Colon (tissue), 2 donors: ENCODE measurements around the gene GOLGA7B.

Experiments
- FAIRE-seq: peaks from 2 replicates; lab custom pipeline; 2012; peaks lifted over from hg19 to GRCh38; lab: Jason Lieb, UNC
- donor health status: control.
- donor health status: control.

Gene GOLGA7B

GRCh38 chr10:97895915-97896314, 46.3 kb downstream of the GOLGA7B start:
- FAIRE-seq = no peak

GRCh38 chr10:97896756-97897358, 47.2 kb downstream of the GOLGA7B start:
- no peak for FAIRE-seq

GRCh38 chr10:97898429-97898828, 48.8 kb downstream of the GOLGA7B start:
- no peak for FAIRE-seq

- no peak for FAIRE-seq
These were observed 51.7 kb downstream of the GOLGA7B start for GRCh38 chr10:97901381-97901780.

GRCh38 chr10:97903128-97904017, 53.7 kb downstream of the GOLGA7B start:
- no peak for FAIRE-seq

GRCh38 chr10:97904018-97904381, 54.4 kb downstream of the GOLGA7B start:
- FAIRE-seq = no peak

- no peak for FAIRE-seq
These were observed 54.9 kb downstream of the GOLGA7B start for GRCh38 chr10:97904576-97904975.

GRCh38 chr10:97905276-97905675, 55.6 kb downstream of the GOLGA7B start:
- no peak for FAIRE-seq

GRCh38 chr10:97907211-97907610, 57.6 kb downstream of the GOLGA7B start:
- no peak for FAIRE-seq

GRCh38 chr10:97907830-97908229, 58.2 kb downstream of the GOLGA7B start:
- FAIRE-seq = no peak

GRCh38 chr10:97910661-97911060, 61.0 kb downstream of the GOLGA7B start:
- FAIRE-seq = no peak

- FAIRE-seq = no peak
These were observed 61.6 kb downstream of the GOLGA7B start for GRCh38 chr10:97911217-97911616.

- FAIRE-seq = no peak
These were observed 63.5 kb downstream of the GOLGA7B start for GRCh38 chr10:97913193-97913592.

- FAIRE-seq = no peak
These were observed 64.0 kb downstream of the GOLGA7B start for GRCh38 chr10:97913614-97914013.

- FAIRE-seq = no peak
These were observed 64.7 kb downstream of the GOLGA7B start for GRCh38 chr10:97914171-97914836.

- FAIRE-seq = no peak
These were observed 65.2 kb downstream of the GOLGA7B start for GRCh38 chr10:97914837-97915211.

GRCh38 chr10:97915346-97916131, 65.9 kb downstream of the GOLGA7B start:
- FAIRE-seq = no peak

- no peak for FAIRE-seq
These were observed 66.9 kb downstream of the GOLGA7B start for GRCh38 chr10:97916586-97916985.

- FAIRE-seq = no peak
These were observed 69.4 kb downstream of the GOLGA7B start for GRCh38 chr10:97919012-97919411.

- no peak for FAIRE-seq
These were observed 71.2 kb downstream of the GOLGA7B start for GRCh38 chr10:97920865-97921264.
